ENCODE results near the gene HYAL3.

Gene HYAL3

GRCh38 chr3:50269977-50270413, 29.2 kb downstream of the HYAL3 start:
- DNase-seq (ENCODE audit: low read depth), result no peak
- no peak overlapping the region for H3K4me3 ChIP-seq (ENCODE audit: low read depth, low read length)
- no peak for TF ChIP-seq CTCF (IDR thresholded peaks at IDR 0.05; ENCODE audit: low read depth, low read length, missing control alignments)
- in situ Hi-C loops (cut with HindIII; ENCODE audit: low sequenced_read_pairs), result no loop called here

GRCh38 chr3:50269460-50269859, 29.7 kb downstream of the HYAL3 start:
- no peak for DNase-seq (ENCODE audit: low read depth)
- no peak for TF ChIP-seq CTCF (IDR thresholded peaks at IDR 0.05; ENCODE audit: low read depth, low read length, missing control alignments)
- H3K4me3 ChIP-seq (ENCODE audit: low read depth, low read length), result peak overlapping the region; percentile 18
- in situ Hi-C loops (cut with HindIII; ENCODE audit: low sequenced_read_pairs), result no loop called here

DNA sequence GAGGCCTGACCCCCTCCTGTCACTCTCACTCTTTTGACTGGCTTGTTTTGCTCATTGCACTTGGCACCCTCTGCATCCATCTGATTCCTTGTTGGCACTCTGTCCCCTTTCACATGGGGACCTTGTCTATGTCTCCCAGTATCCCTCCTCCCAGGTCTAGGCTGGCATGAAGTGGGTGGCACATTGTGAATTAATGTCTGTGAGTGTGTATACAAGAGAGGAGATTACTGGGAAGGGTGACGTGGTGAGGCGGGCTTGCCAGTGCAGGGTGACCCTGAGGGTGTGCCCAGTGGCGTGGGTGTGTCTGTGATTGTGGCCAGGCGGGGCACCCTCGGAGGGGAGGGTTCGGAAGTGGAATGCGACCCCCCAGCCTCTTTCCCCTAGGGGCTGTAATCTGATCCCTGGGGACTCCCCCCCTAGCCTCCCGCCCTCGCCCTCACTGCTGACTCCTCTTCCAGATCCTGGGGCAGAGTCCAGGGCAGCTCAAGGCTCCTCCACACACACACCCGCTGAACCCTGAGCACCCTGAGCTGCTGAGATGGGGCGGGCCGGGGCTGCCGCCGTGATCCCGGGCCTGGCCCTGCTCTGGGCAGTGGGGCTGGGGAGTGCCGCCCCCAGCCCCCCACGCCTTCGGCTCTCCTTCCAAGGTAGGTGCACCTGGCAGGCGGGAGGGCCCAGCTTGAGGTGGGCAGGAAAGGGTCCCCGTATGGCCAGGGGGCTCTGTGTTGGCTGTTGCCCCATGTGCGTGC, 30.3 kb downstream of the HYAL3 start, which contains the start of gene SEMA3B:
Gene SEMA3B, plus strand, starts transcription at position 445 of the 749 bp plus-strand sequence. Its CDS starts 94 bp downstream, at position 539.
- in situ Hi-C loops (cut with HindIII; ENCODE audit: low sequenced_read_pairs), result no loop called here
- peak within 1 kb of the TSS; percentile 36 for H3K4me3 ChIP-seq (ENCODE audit: low read depth, low read length)
- no peak for TF ChIP-seq CTCF (IDR thresholded peaks at IDR 0.05; ENCODE audit: low read depth, low read length, missing control alignments)
- no peak for DNase-seq (ENCODE audit: low read depth)

DNA sequence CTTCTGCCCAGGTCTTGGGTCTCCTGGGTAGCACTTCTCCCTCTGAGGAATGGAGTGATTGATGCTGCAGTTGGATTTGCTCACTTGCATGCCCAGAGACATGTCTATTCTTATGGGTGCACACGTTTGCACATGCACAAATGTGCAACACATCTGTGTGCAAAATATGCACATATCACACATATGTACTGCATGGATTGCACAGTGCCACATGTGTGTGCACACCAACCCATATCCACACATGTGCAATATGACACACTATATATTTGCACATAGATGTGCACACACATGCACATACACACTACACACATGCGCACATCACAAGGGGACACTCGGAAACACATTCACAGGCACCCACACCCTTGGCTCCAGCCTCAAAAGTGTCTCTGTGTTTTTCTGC, 30.9 kb downstream of the HYAL3 start:
- no peak for DNase-seq (ENCODE audit: low read depth)
- H3K4me3 ChIP-seq (ENCODE audit: low read depth, low read length), result peak overlapping the region; percentile 36
- in situ Hi-C loops (cut with HindIII; ENCODE audit: low sequenced_read_pairs), result no loop called here
- no peak for TF ChIP-seq CTCF (IDR thresholded peaks at IDR 0.05; ENCODE audit: low read depth, low read length, missing control alignments)

DNA sequence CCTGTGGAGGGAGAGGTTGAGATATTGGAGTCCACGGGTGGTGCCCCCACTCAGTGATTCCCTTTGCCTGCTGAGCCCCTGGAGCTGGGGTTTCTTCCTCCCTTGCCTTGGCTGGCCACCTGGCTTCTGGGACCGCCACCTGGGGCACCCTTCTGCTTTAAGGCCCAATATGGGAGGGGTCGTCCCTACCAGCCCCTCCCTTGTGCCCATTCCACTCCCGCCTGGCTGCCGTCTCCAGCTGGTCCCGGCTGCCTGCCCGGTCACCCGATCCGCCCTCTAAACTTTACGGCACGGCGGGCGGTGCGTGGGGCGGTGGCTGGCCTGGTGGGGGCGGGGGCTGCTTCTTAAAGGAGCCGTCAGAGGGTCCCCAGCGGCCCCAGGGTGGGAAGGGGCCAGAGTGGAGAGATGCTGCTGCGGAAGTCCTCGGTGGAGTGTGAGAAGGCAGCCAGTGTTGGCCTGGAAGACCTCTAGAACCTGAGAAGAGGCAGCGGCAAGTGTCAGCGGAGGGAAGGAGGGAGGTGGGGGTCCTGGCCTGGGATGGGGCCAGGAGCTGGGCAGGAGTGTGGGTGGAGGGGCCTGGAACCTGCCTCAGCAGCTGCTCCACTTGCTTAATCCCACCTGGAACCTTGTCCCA, 31.8 kb downstream of the HYAL3 start:
- peak overlapping the region; percentile 36 for H3K4me3 ChIP-seq (ENCODE audit: low read depth, low read length)
- no peak for DNase-seq (ENCODE audit: low read depth)
- in situ Hi-C loops (cut with HindIII; ENCODE audit: low sequenced_read_pairs), result no loop called here
- TF ChIP-seq CTCF (IDR thresholded peaks at IDR 0.05; ENCODE audit: low read depth, low read length, missing control alignments), result no peak

DNA sequence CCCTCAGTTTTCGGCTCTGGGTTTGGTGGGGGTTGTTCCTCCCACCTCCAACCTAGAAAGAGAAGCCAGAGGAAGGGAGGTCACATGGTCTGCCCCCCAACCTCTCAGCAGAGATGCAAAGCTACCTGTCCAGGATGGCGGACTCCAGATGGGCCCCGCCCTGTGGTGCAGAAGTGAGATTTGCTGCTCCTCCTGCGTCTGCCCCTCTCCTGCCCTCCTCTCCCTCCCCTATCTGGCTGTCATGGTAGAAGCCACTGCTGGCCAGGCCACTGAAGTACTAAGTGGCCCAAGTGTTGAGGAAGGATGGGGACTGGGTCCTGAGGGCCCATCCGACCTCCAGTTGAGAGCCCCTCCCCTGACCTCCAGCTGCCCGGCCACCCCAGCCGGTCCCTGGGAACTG, 32.4 kb downstream of the HYAL3 start:
- in situ Hi-C loops (cut with HindIII; ENCODE audit: low sequenced_read_pairs), result no loop called here
- no peak for DNase-seq (ENCODE audit: low read depth)
- no peak for TF ChIP-seq CTCF (IDR thresholded peaks at IDR 0.05; ENCODE audit: low read depth, low read length, missing control alignments)
- H3K4me3 ChIP-seq (ENCODE audit: low read depth, low read length), result peak overlapping the region; percentile 36

Data from astrocyte of the cerebellum (primary cell).